PC-3 (cell line): ENCODE results near the gene CCNI. TPM values are rescaled to one million over a fixed set of nuclear protein-coding genes. Genes with fewer than 3 reads are reported as not detected.

ENCODE experiments used
- ATAC-seq: fragments of 200-7000 bp; cut with Tn5 transposase; 2 replicates; pipeline ENCODE4 v1.9.1; 2020; ENCODE audit warnings: mild to moderate bottlenecking, moderate library complexity
- BruUV-seq: library from RNA; stranded (reverse); fragments of 400-500 nt; replicated peaks from 2 replicates; lab custom pipeline; 2021; lab: Mats Ljungman, UMichigan
- CTCF ChIA-PET: fragments of 300-600 bp; sonication (Branson Sonifier 250); formaldehyde crosslinking; loops from one replicate; lab custom pipeline; 2022; ENCODE audit warnings: antibody characterized with exemption; lab: Charles Lee
- POLR2A ChIA-PET: fragments of 300-600 bp; sonication (Branson Sonifier 250); formaldehyde crosslinking; loops from one replicate; lab custom pipeline; 2022; ENCODE audit warnings: antibody characterized with exemption; ENCODE audit not compliant: unreplicated experiment; lab: Charles Lee
- DNase-seq: peaks from one replicate; pipeline ENCODE4 v3.0.0-alpha.2; 2015
- H2AFZ ChIP-seq: fragments of 300-600 bp; sonication (generic); 2 replicates; pipeline ENCODE4 v1.6.0; 2016; ENCODE audit warnings: antibody characterized with exemption, low read length
- H3F3A ChIP-seq: fragments of 300-600 bp; sonication (generic); one replicate; pipeline ENCODE4 v1.6.0; 2017; ENCODE audit warnings: antibody characterized with exemption, low read length, control low read depth, mild to moderate bottlenecking; ENCODE audit not compliant: unreplicated experiment
- H3K27ac ChIP-seq: fragments of 300-600 bp; sonication (generic); 2 replicates; pipeline ENCODE4 v1.5.1; 2016; ENCODE audit warnings: mild to moderate bottlenecking, low read length
- H3K27me3 ChIP-seq: fragments of 300-600 bp; sonication (generic); 2 replicates; pipeline ENCODE4 v1.6.1; 2016; ENCODE audit warnings: low read length, mixed read lengths
- H3K36me3 ChIP-seq: fragments of 300-600 bp; sonication (generic); 2 replicates; pipeline ENCODE4 v1.6.1; 2016; ENCODE audit warnings: low read depth, mixed run types, low read length, mixed read lengths
- H3K4me1 ChIP-seq: fragments of 300-600 bp; sonication (generic); 2 replicates; pipeline ENCODE4 v1.5.1; 2016; ENCODE audit warnings: low read length; ENCODE audit not compliant: insufficient read depth
- H3K4me2 ChIP-seq: fragments of 300-600 bp; sonication (generic); 2 replicates; pipeline ENCODE4 v1.6.0; 2016; ENCODE audit warnings: low read length
- H3K4me3 ChIP-seq: fragments of 300-600 bp; sonication (generic); 2 replicates; pipeline ENCODE4 v1.5.1; 2016; ENCODE audit warnings: mild to moderate bottlenecking, low read length, mixed read lengths
- H3K79me2 ChIP-seq: fragments of 300-600 bp; sonication (generic); 2 replicates; pipeline ENCODE4 v1.6.1; 2017; ENCODE audit warnings: low read length, mixed read lengths
- H3K9ac ChIP-seq: fragments of 300-600 bp; sonication (generic); 2 replicates; pipeline ENCODE4 v1.6.0; 2016; ENCODE audit warnings: mild to moderate bottlenecking, low read length
- H3K9me2 ChIP-seq: fragments of 300-600 bp; sonication (generic); replicated peaks from 2 replicates; pipeline ENCODE4 v1.6.1; 2016; ENCODE audit warnings: mixed run types, low read length, mixed read lengths
- H3K9me3 ChIP-seq: fragments of 300-600 bp; sonication (generic); 2 replicates; pipeline ENCODE4 v1.6.1; 2016; ENCODE audit warnings: low read length, mixed read lengths
- H4K20me1 ChIP-seq: fragments of 300-600 bp; sonication (generic); 2 replicates; pipeline ENCODE4 v1.6.1; 2016; ENCODE audit warnings: low read length, mixed read lengths
- CTCF ChIP-seq: fragments of 300-600 bp; sonication (generic); conservative IDR thresholded peaks from 2 replicates; pipeline ENCODE4 v1.5.1; 2017; ENCODE audit warnings: antibody characterized with exemption, low read depth, mild to moderate bottlenecking, low read length
- EZH2 ChIP-seq: fragments of 300-600 bp; sonication (generic); IDR thresholded peaks from one replicate; pipeline ENCODE4 v1.6.1; 2017; ENCODE audit warnings: antibody characterized with exemption, mild to moderate bottlenecking, low read length; ENCODE audit not compliant: unreplicated experiment
- EZH2phosphoT487 ChIP-seq: fragments of 300-600 bp; sonication (generic); IDR thresholded peaks from 2 replicates; pipeline ENCODE4 v1.6.1; 2018; ENCODE audit warnings: mild to moderate bottlenecking, antibody characterized with exemption, low read length, borderline replicate concordance
- intact Hi-C: fragments of 100-400 bp; cut with micrococcal nuclease; formaldehyde crosslinking; loops from 2 replicates; pipeline ENCODE4 v1.9.0; 2023
- total RNA-seq: library from RNA; depleted of rRNA; stranded (reverse); fragments of >200 nt; gene quantifications from 2 replicates; pipeline ENCODE4 v1.2.3, GENCODE V29; 2014

CCNI gene
- total RNA-seq, 1 experiment from 2014 or later = 60.1 TPM

GRCh38 chr4:77012726-77013125, 63.1 kb downstream of the CCNI start:
- POLR2A ChIA-PET = no interaction called here
- H3K79me2 ChIP-seq = no peaks in the 10 kb centered on the region
- DNase-seq (no peak), ATAC-seq (no peak)
- peaks cover 13% of the 10 kb centered on the region; the same call in 1 of the 2 replicates for H3K36me3 ChIP-seq
- H2AFZ ChIP-seq = no peak overlapping the region
- H3K4me2 ChIP-seq = no peak overlapping the region
- intact Hi-C loops = no loop called here
- H3F3A ChIP-seq = no peaks in the 10 kb centered on the region
- no peaks in the 10 kb centered on the region for H3K9me2 ChIP-seq
- no peak overlapping the region for H3K9ac ChIP-seq
- H3K4me3 ChIP-seq = no peak overlapping the region
- H3K4me1 ChIP-seq = peaks cover 21% of the 10 kb centered on the region
- no TSS peak for BruUV-seq
- TF ChIP-seq EZH2 (no peak), EZH2phosphoT487 (no peak), CTCF (no peak)
- H4K20me1 ChIP-seq = no peaks in the 10 kb centered on the region
- H3K27ac ChIP-seq = no peak overlapping the region
- CTCF ChIA-PET = no interaction called here
- no peaks in the 10 kb centered on the region for H3K27me3 ChIP-seq
- no peaks in the 10 kb centered on the region for H3K9me3 ChIP-seq

GRCh38 chr4:77010841-77011354, 64.9 kb downstream of the CCNI start:
- H4K20me1 ChIP-seq = no peaks in the 10 kb centered on the region
- no peak overlapping the region for H2AFZ ChIP-seq
- ATAC-seq = peak; percentile 61
- peaks cover 30% of the 10 kb centered on the region for H3K4me1 ChIP-seq
- no peaks in the 10 kb centered on the region for H3F3A ChIP-seq
- CTCF ChIA-PET = no interaction called here
- H3K27me3 ChIP-seq = no peaks in the 10 kb centered on the region
- H3K4me3 ChIP-seq = 0 out of 2 replicates have a peak overlapping the region, but pooled peaks have one; percentile 19
- peak overlapping the region; percentile 62 for H3K27ac ChIP-seq
- no peaks in the 10 kb centered on the region for H3K79me2 ChIP-seq
- H3K9ac ChIP-seq = 0 out of 2 replicates have a peak overlapping the region, but pooled peaks have one; percentile 9
- H3K36me3 ChIP-seq = peaks cover 22% of the 10 kb centered on the region
- POLR2A ChIA-PET = no interaction called here
- no peaks in the 10 kb centered on the region for H3K9me2 ChIP-seq
- peak; percentile 56 for DNase-seq
- BruUV-seq = no TSS peak
- intact Hi-C loops = no loop called here
- TF ChIP-seq CTCF (no peak), EZH2 (no peak)
- peak overlapping the region; percentile 66 for H3K4me2 ChIP-seq
- no peaks in the 10 kb centered on the region for H3K9me3 ChIP-seq

GRCh38 chr4:77009511-77010115, 66.2 kb downstream of the CCNI start:
- no peak overlapping the region for H3K4me2 ChIP-seq
- BruUV-seq = no TSS peak
- DNase-seq (no peak), ATAC-seq (no peak)
- CTCF ChIA-PET = interaction anchor here (0.5 kb wide), 1 partner anchor 9 kb away, joined by 3 read pairs; no protein-coding TSS in a partner anchor
- H3K79me2 ChIP-seq = no peaks in the 10 kb centered on the region
- no peak overlapping the region for H3K27ac ChIP-seq
- H4K20me1 ChIP-seq = no peaks in the 10 kb centered on the region
- POLR2A ChIA-PET = no interaction called here
- H3K9me3 ChIP-seq = no peaks in the 10 kb centered on the region
- H3K4me3 ChIP-seq = no peak overlapping the region
- H2AFZ ChIP-seq = no peak overlapping the region
- H3K27me3 ChIP-seq = no peaks in the 10 kb centered on the region
- TF ChIP-seq CTCF (no peak), EZH2 (no peak)
- H3K9ac ChIP-seq = no peak overlapping the region
- H3F3A ChIP-seq = no peaks in the 10 kb centered on the region
- intact Hi-C loops = no loop called here
- peaks cover 25% of the 10 kb centered on the region for H3K36me3 ChIP-seq
- peaks cover 30% of the 10 kb centered on the region for H3K4me1 ChIP-seq
- H3K9me2 ChIP-seq = no peaks in the 10 kb centered on the region
